HG03064 (cell line): ENCODE results near the gene ZNF407.

Experiments
- ATAC-seq: cut with Tn5 transposase; IDR thresholded peaks from one replicate; pipeline ENCODE4 v1.9.1; 2021; ENCODE audit warnings: low read depth; ENCODE audit not compliant: unreplicated experiment

The ZNF407 gene

DNA sequence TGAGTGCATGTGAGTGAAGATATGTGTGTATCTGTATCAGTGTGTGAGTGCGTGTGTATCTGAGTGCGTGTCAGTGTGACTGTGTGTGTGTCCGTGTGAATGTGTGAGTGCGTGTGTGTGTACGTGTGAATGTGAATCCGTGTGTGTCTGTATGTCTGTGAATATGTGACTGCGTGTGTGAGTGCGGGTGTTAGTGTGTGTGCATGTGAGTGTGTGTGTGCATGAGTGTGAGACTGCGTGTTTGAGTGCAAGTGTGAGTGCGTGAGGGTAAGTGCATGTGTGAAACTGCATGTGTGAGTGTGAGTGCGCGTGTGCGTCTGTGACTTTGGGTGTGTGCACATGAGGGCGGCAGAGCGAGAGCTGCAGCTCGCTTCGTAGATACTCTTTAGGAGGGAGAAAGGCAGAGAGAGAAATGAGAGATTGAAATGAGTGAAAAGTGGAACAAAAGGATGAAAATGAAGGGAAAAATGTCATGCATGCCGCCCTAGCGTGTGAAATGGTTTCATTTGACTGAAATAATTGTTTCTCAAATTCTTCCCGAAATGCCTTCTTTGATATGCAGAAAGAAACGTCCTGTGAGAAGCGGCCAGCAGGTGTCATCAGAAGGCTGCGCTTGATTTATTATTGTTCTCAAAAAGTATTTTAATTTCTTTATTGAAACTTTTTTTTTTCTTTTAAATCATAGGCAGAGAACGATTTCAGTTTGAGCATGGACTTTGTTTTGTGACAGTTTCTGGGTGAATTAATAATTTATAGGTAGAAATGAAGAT is 25.6 kb downstream of the ZNF407 start:
- ATAC-seq: no peak

DNA sequence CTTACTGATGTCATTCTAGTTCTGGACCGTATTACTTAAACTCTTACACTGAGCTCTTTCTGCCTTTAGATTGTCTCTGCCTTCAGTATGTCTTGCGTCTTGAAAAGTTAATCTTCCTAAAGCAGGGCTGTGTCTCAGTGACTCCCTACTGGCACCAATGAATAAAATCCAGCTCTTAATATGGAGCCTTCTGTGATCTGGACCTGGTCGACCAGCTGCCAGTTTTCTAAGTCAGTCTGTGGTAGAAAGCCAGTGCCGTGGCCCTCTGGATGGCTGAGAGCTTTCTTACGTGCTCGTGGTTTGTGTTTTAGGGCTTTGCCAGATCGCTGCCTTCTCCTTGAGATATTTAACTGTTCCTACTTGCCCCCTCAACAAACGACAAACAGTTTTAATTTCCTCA is 26.8 kb downstream of the ZNF407 start:
- no peak for ATAC-seq

- no peak for ATAC-seq
These were observed 27.5 kb downstream of the ZNF407 start for GRCh38 chr18:74625157-74625556.

- ATAC-seq: no peak
These were observed 28.6 kb downstream of the ZNF407 start for GRCh38 chr18:74626049-74626874.

DNA sequence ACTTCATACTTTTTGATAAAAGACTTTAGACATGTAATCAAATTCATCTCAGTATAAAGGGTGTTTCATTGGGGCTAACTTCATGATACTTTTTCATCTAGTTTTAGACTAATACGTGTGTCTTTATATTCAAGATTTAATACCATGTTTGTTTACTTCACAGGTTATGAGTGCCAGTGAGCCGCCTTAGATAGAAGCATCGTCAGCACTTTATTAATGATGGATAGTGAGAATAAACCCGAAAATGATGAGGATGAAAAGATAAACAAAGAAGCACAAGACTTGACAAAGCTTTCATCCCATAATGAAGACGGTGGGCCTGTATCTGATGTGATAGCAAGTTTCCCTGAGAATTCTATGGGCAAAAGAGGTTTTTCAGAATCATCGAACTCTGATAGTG is 33.1 kb downstream of the ZNF407 start:
- ATAC-seq: no peak

DNA sequence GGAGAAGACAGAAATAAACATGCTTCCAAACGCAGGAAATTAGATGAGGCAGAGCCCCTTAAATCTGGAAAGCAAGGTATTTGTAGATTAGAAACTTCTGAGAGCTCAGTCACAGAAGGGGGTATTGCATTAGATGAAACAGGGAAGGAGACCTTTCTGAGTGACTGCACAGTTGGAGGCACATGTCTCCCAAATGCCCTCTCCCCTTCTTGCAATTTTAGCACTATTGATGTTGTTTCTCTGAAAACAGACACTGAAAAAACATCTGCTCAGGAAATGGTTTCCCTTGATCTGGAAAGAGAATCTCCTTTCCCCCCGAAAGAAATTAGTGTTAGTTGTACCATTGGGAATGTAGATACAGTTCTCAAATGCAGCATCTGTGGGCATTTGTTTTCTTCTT is 33.5 kb downstream of the ZNF407 start:
- ATAC-seq: no peak

GRCh38 chr18:74631623-74632350 is 34.1 kb downstream of the ZNF407 start:
- no peak for ATAC-seq

GRCh38 chr18:74632351-74632679 is 34.6 kb downstream of the ZNF407 start:
- ATAC-seq: no peak

DNA sequence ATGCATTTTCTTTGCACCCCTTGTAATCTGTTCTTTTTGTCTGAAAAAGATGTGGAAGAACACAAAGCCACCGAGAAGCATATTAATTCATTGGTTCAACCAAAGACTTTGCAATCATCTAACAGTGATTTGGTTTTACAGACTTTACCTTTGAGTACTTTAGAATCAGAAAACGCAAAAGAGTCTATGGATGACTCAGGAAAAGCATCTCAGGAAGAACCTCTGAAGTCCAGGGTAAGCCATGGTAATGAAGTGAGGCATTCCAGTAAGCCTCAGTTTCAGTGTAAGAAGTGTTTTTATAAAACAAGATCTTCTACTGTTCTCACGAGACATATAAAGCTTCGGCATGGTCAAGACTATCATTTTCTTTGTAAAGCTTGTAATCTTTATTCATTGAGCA is 35.2 kb downstream of the ZNF407 start:
- ATAC-seq: no peak

DNA sequence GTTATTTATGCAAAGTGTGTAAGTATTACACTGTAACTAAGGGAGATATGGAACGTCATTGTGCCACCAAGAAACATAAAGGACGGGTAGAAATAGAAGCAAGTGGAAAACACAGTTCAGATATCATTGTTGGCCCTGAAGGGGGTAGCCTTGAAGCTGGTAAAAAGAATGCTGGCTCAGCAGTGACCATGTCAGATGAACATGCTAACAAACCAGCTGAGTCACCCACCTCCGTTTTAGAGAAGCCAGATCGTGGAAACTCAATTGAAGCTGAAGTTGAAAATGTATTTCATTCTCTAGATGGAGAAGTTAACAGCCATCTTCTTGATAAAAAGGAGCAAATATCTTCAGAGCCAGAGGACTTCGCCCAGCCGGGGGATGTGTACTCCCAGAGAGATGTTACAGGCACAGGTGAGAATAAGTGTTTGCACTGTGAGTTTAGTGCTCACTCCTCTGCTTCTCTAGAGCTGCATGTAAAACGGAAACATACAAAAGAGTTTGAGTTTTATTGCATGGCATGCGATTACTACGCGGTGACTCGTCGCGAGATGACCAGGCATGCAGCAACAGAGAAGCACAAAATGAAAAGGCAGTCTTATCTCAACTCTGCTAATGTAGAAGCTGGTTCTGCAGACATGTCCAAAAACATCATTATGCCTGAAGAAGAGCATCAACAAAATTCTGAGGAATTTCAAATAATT is 36.1 kb downstream of the ZNF407 start:
- no peak for ATAC-seq

DNA sequence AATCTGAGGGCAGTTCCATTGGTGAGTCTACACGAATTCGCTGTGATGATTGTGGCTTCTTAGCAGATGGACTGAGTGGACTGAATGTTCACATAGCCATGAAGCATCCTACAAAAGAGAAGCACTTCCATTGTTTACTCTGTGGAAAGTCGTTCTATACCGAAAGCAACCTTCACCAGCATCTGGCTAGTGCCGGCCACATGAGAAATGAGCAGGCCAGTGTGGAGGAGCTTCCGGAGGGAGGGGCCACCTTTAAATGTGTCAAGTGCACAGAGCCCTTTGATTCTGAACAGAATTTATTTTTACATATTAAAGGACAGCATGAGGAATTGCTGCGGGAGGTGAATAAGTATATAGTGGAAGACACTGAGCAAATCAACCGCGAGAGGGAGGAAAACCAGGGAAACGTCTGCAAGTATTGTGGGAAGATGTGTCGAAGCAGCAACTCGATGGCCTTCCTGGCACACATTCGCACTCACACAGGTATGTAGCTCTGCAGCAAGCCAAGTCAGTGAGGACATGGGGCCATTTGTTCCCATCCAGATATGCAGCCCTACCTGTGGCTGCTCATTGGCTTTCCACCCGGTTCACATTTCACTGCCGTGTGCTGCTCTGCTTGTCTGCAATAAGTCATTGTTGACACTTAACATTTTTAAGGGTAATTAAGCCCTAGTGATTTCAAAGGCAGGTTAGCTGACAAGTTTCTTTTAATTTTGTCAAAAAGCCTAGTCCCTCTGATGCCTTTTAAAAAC is 37.7 kb downstream of the ZNF407 start:
- no peak for ATAC-seq

DNA sequence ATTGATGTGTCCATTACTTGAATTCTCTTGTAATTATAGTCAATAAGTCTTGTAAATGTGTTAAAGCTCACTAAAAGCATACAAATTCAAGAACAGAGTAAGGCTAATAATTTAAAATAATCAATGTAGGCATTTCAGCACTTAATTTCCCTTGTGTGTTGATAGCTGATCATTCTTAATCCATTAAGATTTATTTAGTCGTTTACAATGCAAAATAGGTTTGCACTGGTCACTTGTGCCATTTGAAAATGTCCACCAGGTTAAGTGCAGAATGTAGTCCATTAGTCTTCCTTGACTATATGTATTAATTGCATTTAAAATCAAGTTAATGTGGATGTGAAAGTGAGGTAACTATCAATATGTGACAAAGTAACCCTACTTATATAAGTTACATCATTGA is 39.4 kb downstream of the ZNF407 start:
- ATAC-seq: no peak

- ATAC-seq: no peak
These were observed 40.5 kb downstream of the ZNF407 start for GRCh38 chr18:74638210-74638609.

- no peak for ATAC-seq
These were observed 47.0 kb downstream of the ZNF407 start for GRCh38 chr18:74644713-74645112.

GRCh38 chr18:74645679-74646078 is 48.0 kb downstream of the ZNF407 start:
- no peak for ATAC-seq

DNA sequence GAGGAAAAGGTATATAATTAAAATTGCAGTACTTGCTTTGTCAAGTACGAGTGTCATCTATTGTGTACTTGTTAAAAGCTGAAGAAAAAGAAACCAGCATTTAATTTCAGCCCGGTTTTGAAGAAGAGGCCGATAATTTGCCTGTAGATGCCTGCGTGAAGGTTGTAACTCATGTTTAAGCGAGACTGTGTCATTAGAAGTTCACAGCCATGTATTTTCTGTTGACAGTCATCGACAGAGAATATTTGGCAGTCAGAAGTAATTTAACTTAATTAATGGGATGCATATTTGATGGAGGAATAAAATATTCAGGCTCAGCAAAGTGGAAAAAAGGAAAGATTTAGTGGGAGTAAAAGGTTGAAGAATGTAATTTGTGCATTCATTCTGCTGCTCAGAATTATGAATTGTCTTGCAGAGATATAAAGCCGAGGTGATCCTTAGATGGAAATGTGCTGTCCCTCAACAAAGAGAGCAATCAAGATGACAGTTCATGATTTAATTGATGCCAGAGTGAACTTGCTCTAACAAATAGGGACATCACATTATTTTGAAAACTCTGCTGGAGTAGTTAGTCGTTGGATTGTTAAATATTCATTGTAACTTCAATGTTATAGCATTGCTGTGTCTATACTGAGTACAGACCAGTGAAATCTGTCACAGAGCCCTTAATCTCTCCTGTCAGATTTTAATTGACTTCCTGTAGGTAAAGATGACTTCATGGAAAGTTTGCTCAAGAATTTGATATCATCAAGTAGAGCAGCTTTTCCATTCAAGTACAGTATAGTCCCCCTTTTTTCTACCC is 53.9 kb downstream of the ZNF407 start:
- no peak for ATAC-seq

- no peak for ATAC-seq
These were observed 54.8 kb downstream of the ZNF407 start for GRCh38 chr18:74652392-74652988.

DNA sequence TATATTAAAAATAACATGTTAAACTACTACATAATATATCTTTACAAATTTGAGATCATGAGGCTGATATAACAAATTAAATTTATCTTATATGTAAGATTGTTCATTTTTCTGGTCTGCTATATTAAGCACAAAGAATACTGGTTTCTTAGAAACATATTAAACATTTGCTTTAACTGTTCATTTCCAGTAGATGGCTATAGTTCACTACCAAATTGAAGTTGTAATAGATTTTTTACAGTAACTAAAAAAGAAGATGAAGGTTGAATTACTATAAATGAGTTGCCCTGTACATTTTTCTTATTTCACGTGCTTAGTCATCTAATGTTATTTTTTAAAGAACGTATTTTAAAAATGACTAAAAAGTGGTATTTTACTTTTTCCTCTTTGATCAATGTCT is 57.0 kb downstream of the ZNF407 start:
- no peak for ATAC-seq

DNA sequence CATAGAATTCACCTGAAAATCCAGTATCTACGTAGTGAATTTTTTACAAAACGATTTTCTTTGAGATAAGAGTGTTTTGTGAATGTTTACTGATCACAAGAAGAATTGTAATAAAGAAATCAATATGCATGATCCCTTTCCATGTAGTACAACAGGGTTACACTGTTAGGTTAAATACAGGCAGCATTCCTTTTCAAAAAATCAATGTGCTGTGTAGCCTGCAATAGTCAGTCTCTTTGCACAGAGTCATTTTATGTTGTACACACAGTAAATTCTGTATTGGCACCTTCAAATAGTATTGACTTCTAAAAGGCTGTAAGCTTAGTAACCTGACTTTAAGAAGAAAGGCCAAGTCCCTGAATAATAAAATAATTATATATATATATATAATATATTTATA is 63.3 kb downstream of the ZNF407 start:
- no peak for ATAC-seq
